Prostate gland (tissue), 2 donors: ENCODE data around the gene IL21. TPM values are rescaled to one million over a fixed set of nuclear protein-coding genes. Genes with fewer than 3 reads are reported as not detected.

ENCODE experiments used
- DNase-seq: peaks from one replicate; pipeline ENCODE4 v3.0.0-alpha.2; 2019; ENCODE audit warnings: low spot score
- H3K27ac ChIP-seq, 2 donors: fragments of 200-600 bp; sonication (generic); 2 replicates each; pipeline ENCODE4 v1.5.1; 2017 to 2019
- H3K27me3 ChIP-seq: fragments of 200-600 bp; sonication (generic); replicated peaks from 2 replicates; pipeline ENCODE4 v1.5.1; 2019; ENCODE audit not compliant: insufficient read depth
- H3K36me3 ChIP-seq, 2 donors: fragments of 200-600 bp; sonication (generic); 1 replicate in 1 of 2; 2 replicates in 1 of 2; pipeline versions ENCODE4 v1.5.1 to v1.8.1; 2017 to 2019
- H3K4me1 ChIP-seq: fragments of 200-600 bp; sonication (generic); replicated peaks from 2 replicates; pipeline ENCODE4 v1.5.1; 2019
- H3K4me3 ChIP-seq, 2 donors: fragments of 200-600 bp; sonication (generic); 2 replicates each; pipeline ENCODE4 v1.5.1; 2017 to 2019
- H3K9me3 ChIP-seq: fragments of 200-600 bp; sonication (generic); 2 replicates; pipeline ENCODE4 v1.5.1; 2017
- POLR2A ChIP-seq: fragments of 450-650 bp; IDR thresholded peaks from one replicate; pipeline ENCODE4 v1.6.1; 2016; ENCODE audit warnings: antibody characterized with exemption, mild to moderate bottlenecking
- POLR2AphosphoS5 ChIP-seq: sonication (generic); formaldehyde crosslinking; IDR thresholded peaks from one replicate; pipeline ENCODE4 v1.6.1; 2017; ENCODE audit warnings: antibody characterized with exemption
- WGBS: methylation state at CpG from one replicate; pipeline ENCODE4 v1.1.5; 2018; 5-methylcytosine and 5-hydroxymethylcytosine counted together
- intact Hi-C: fragments of 100-400 bp; cut with DNase I; formaldehyde crosslinking; loops from one replicate; pipeline ENCODE4 v1.14.2; 2022
- total RNA-seq, 2 donors: library from RNA; depleted of rRNA; stranded (reverse); fragments of >200 nt; gene quantifications; one replicate each; pipeline ENCODE4 v1.1.0, GENCODE V29; 2016
- TF ChIP-seq, protein P1 (sequence below), 4 experiments: fragments of 200-600 bp in 2 of 4; fragments of 450-650 bp in 2 of 4; sonication (generic) in 2 of 4; IDR thresholded peaks; 1 replicate in 3 of 4; 2 replicates in 1 of 4; pipeline ENCODE4 v1.5.1; 2016 to 2019; ENCODE audit warnings: antibody characterized with exemption in 4 of 4, mild to moderate bottlenecking in 2 of 4, moderate library complexity in 2 of 4

The IL21 gene
- total RNA-seq, 2 donors from 2014 or later: not detected

DNA sequence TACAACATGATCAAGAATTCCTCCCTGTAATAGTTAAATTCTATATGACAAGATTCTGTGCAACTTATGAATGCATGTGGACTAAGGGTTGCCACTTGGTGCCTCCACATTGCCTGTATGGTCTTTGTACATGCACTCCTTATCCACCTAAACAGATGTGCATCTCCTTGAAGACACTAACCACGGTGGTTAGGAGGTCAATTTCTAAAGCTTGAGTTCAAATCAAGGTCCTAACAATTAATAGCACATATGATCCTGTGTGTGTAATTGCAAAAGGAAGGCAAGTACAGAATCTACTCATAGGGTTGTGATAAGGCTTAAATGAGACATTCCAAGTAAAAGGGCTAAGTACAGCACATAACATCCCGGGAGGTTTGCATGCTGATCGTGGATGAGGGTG is 1.5 kb upstream of the IL21 start:
- Histone ChIP-seq H3K27ac (no peak overlapping the region), H3K36me3 (no peaks in the 10 kb centered on the region), H3K9me3 (no peaks in the 10 kb centered on the region), H3K4me1 (no peaks in the 10 kb centered on the region), H3K4me3 (no peak overlapping the region), H3K27me3 (no peaks in the 10 kb centered on the region)
- 91% methylated on average over 3 of the region's 3 CpGs for WGBS
- DNase-seq: no peak
- TF ChIP-seq POLR2A (no peak), POLR2AphosphoS5 (no peak)
- TF ChIP-seq, protein P1, sequence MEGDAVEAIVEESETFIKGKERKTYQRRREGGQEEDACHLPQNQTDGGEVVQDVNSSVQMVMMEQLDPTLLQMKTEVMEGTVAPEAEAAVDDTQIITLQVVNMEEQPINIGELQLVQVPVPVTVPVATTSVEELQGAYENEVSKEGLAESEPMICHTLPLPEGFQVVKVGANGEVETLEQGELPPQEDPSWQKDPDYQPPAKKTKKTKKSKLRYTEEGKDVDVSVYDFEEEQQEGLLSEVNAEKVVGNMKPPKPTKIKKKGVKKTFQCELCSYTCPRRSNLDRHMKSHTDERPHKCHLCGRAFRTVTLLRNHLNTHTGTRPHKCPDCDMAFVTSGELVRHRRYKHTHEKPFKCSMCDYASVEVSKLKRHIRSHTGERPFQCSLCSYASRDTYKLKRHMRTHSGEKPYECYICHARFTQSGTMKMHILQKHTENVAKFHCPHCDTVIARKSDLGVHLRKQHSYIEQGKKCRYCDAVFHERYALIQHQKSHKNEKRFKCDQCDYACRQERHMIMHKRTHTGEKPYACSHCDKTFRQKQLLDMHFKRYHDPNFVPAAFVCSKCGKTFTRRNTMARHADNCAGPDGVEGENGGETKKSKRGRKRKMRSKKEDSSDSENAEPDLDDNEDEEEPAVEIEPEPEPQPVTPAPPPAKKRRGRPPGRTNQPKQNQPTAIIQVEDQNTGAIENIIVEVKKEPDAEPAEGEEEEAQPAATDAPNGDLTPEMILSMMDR (IDR thresholded peaks at IDR 0.05): no peak
- intact Hi-C loops: no loop called here

DNA sequence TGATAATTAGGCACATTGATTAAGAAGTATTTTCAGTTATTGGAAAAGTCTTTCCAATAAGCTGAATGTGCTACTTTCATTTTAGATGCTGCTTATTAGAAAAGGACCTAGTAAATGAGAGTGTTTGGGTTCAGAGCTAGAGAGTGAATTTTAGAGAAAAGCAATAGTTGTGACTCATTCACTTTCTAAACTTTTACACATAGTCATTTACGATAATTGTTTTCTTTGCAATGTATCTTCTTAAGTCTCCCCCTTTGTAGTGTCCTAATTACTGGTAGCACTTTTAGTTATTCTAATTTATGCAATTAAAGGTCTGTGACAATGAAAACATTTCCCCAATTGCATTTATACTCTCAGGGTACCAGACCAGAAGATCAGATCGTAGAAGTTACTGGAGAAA is 1.3 kb downstream of the IL21 start:
- intact Hi-C loops: no loop called here
- Histone ChIP-seq H3K36me3 (no peaks in the 10 kb centered on the region), H3K4me1 (no peaks in the 10 kb centered on the region), H3K27me3 (no peaks in the 10 kb centered on the region), H3K9me3 (no peaks in the 10 kb centered on the region), H3K27ac (no peak overlapping the region), H3K4me3 (no peak overlapping the region)
- DNase-seq: no peak
- 97% methylated on average over 2 of the region's 2 CpGs for WGBS
- no peak for TF ChIP-seq POLR2AphosphoS5
- TF ChIP-seq, protein P1 (IDR thresholded peaks at IDR 0.05): no peak
- no peak for TF ChIP-seq POLR2A

DNA sequence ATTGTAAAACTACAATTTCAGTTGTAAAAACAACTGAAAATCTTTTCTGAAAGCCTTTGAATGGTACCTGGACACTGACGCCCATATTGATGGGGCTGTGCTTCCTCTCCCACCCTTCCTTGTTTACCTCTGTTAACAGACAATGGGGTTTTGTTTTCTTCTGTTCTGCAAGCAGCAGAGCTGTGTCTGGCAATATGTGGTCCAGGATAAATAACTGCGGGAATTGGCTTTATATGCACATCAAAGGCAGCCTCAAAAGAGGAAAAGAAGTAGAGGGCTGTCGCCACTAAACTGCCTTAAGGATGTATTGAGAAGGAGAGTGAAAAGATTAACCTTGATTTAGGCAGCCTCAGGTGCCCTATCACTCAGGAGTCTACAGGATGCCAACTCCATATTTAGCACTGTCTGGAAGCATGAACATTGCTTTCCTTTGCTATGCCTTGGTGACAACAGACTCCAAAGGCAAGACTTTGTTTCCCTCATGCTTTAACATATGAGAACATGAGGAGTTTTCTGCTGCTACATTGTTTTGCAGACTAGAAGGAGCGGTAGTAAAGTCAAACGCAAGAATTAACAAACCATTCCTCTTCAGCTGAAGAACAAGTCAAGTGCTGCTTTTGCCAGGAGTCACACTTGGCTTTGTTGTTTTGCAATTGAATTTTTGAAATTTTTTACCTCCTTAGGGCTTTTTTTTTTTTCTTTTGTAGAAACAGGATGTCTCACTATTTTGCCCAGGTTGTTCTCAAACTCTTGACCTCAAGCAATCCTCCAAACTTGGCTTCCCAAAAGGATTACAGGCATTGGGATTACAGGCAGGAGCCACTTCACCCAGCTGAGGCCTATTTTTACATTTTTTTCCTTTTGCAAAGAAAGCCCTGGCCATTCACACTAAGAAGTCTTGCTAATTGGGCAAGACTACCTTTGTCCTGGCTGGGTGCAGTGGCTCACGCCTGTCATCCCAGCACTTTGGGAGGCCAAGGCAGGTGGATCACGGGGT is 3.0 kb downstream of the IL21 start:
- no peaks in the 10 kb centered on the region for H3K4me1 ChIP-seq
- intact Hi-C loops: no loop called here
- H3K27ac ChIP-seq: no peak overlapping the region
- H3K9me3 ChIP-seq: no peaks in the 10 kb centered on the region
- H3K27me3 ChIP-seq: no peaks in the 10 kb centered on the region
- no peak for DNase-seq
- TF ChIP-seq POLR2AphosphoS5 (no peak), POLR2A (no peak)
- TF ChIP-seq, protein P1 (IDR thresholded peaks at IDR 0.05): no peak
- H3K4me3 ChIP-seq: no peak overlapping the region
- WGBS: 68% methylated on average over 7 of the region's 7 CpGs
- H3K36me3 ChIP-seq: no peaks in the 10 kb centered on the region

DNA sequence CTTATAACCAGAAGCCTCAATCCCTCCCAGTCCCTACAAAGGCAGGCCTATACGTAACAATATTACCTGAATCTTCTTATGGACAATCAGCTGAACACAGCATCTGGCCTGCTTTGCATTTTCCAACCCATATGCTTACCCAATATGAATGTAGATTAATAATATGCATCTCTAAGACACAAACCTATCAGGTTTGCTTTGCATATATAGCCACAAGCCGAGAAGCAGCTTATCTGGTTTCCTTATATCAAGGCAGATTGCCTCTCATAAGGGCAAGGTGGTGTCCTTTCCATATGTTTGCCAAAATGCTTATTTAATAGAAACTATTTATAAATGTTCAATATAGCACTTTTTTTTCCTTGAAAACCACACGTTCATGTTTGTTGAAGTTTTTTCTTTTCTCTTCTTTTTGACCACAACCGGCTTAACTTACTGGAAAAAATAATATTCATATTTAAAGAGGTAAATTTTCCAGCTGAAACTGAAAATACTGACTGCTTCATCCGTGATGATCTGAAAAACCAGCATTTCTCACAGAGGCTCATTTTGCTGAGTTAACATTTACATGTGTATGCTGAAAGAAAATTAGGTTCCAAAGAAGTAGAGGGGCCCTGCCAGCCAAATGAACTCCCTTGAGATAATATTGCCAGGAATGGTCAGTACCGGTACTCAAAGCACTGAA is 3.8 kb downstream of the IL21 start:
- Histone ChIP-seq H3K27me3 (no peaks in the 10 kb centered on the region), H3K27ac (no peak overlapping the region), H3K36me3 (no peaks in the 10 kb centered on the region), H3K4me3 (no peak overlapping the region), H3K4me1 (no peaks in the 10 kb centered on the region), H3K9me3 (no peaks in the 10 kb centered on the region)
- no peak for DNase-seq
- 65% methylated on average over 6 of the region's 6 CpGs for WGBS
- intact Hi-C loops: no loop called here
- TF ChIP-seq POLR2A: no peak
- TF ChIP-seq POLR2AphosphoS5: no peak
- TF ChIP-seq, protein P1 (IDR thresholded peaks at IDR 0.05): no peak
